ENCODE data around the gene VSTM2B.

The VSTM2B gene

GRCh38 chr19:29540114-29540513 lies 14.3 kb downstream of the VSTM2B start:
- no peak for TF ChIP-seq CTCF (IDR thresholded peaks at IDR 0.05)

- TF ChIP-seq CTCF (IDR thresholded peaks at IDR 0.05) = no peak
These were observed 15.9 kb downstream of the VSTM2B start for GRCh38 chr19:29541473-29542253.

GRCh38 chr19:29542327-29542726 lies 16.5 kb downstream of the VSTM2B start:
- TF ChIP-seq CTCF (IDR thresholded peaks at IDR 0.05) = no peak

GRCh38 chr19:29542776-29543175 lies 17.0 kb downstream of the VSTM2B start:
- TF ChIP-seq CTCF (IDR thresholded peaks at IDR 0.05) = no peak

- no peak for TF ChIP-seq CTCF (IDR thresholded peaks at IDR 0.05)
These were observed 17.6 kb downstream of the VSTM2B start for GRCh38 chr19:29543381-29543780.

GRCh38 chr19:29544656-29545360 lies 19.0 kb downstream of the VSTM2B start:
- no peak for TF ChIP-seq CTCF (IDR thresholded peaks at IDR 0.05)

- no peak for TF ChIP-seq CTCF (IDR thresholded peaks at IDR 0.05)
These were observed 20.2 kb downstream of the VSTM2B start for GRCh38 chr19:29545866-29546582.

Data from LNCAP (cell line).